ENCODE data around the gene ANKRD42.

DNA sequence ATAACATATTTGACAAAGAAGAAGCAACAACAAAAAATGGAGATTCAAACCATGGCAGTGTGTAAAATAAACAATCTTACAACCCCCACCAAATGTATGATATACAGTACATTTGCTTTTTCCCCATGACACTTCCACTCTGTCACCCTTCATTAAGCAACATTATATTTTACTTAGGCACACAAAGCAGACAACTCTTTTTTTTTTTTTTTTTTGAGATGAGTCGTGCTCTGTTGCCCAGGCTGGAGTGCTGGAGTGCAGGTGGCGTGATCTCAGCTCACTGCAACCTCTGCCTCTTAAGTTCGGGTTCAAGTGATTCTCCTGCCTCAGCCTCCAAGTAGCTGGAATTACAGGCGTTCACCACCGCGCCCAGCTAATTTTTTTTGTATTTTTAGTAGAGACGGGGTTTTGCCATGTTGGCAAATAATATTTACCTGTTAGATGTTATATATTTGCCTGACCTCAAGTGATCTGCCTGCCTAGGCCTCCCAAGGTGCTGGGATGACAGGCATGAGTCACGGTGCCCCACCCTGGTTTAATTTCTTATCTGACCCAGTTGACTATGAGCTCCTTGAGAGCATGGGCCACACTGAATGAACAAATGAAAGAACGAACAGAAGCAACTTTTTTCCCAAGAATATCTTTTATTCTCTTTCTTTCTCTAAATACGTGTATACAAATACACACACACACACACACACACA, 42.1 kb upstream of the ANKRD42 start:
- TF ChIP-seq POLR2AphosphoS5 (IDR thresholded peaks at IDR 0.05; ENCODE audit: low read depth, low read length) (no peak), POLR2A (IDR thresholded peaks at IDR 0.05; ENCODE audit: low read depth, low read length) (no peak), TAF1 (IDR thresholded peaks at IDR 0.05; ENCODE audit: borderline replicate concordance, low read depth, low read length) (no peak)

All from GM12892 (cell line).